Frontal cortex (tissue), 4 donors: ENCODE results near the gene GRIN3A. TPM values are rescaled to one million over a fixed set of nuclear protein-coding genes. Genes with fewer than 3 reads are reported as not detected.
"Not testable (repeated sequence)": the region's sequence is repeated elsewhere in the genome, so short reads cannot be mapped to it uniquely, and the experiment has no call there.

Source experiments
- DNase-seq, 2 donors: peaks; one replicate each; pipeline ENCODE4 v3.0.0; 2012; ENCODE audit warnings: low spot score in 2 of 2
- FAIRE-seq: peaks from 2 replicates; lab custom pipeline; 2012; peaks lifted over from hg19 to GRCh38; lab: Jason Lieb, UNC
- total RNA-seq: library from RNA; depleted of rRNA; stranded (reverse); fragments of >200 nt; gene quantifications from one replicate; pipeline ENCODE4 v1.2.3, GENCODE V29; 2014
- donor health status: control.
- donor health status: control.
- donor health status: control.

The GRIN3A gene
- total RNA-seq = 9.4 TPM

DNA sequence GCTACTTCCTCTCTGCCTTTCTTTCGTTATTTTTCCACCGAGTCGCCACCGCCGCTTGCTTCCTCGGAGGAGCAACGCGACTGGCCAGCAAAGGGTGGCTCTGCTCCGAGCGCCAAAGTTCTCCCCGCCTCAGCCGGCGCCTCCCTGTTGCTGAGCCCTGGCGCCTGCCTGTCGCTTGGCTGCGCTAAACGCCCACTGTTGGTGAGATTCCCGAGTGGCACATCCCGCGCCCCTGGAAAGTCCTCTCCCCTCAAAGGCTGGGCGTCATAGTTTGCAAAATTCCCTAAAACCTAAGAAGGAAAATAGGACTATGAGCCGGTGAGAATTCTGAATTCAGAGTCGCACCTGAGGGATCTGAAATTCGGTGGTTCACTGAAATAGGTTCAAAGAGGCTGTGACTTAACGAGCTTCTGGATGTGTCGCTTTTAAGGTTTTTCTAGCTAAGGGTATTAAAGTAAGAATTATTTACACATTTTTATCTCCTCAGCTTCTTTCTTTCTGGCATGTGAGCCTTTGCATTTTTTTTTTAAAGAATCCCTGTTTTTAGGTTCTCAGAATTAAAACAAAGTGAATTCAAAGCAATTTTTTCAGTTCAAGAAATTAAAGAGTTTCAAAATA, at the start of gene GRIN3A:
Gene GRIN3A (minus strand): TSS at position 82 of the 618 bp plus-strand sequence. CDS start 668 bp downstream, outside the sequence.
- FAIRE-seq (no peak), DNase-seq (peak in 1 of 2 donors; percentile 45)

DNA sequence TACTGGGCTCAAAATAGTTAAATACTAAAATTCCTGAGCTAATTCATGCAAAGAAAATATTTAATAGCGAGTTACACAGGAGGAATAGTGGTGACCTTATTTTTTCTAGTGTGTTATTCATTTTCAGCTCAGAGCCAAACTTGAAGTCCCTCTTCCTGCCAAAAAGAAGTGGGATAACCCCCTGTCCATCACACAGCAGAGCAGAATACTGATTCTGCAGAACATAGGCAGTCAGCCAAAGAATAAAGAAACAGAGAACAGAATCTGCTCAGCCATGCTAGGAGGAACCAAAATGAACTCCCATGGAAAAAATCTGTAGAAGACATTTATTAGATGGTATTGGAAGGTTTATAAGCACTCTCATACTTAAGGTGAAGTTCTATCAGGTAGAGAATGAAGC, 49.4 kb upstream of the GRIN3A start:
- no peak for DNase-seq

DNA sequence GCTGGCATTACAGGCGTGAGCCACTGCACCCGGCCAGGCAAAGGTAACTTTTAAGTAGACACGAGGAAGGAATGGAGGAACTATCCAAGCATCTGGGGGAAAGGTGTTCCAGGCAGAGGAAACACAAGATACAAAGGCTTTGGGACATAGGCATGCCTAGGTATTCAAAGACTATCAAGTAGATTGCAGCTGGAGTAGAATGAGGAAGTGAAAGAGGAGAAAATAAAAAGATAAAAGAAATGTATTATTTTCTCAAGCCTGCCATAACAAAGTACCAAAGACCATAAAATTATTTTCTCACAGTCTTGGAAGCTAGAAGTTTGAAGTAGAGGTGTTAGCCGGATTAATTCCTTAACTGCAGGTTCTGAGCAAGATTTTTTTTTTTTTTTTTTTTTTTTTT, 39.9 kb upstream of the GRIN3A start:
- no peak for FAIRE-seq
- no peak for DNase-seq

More for the DNA sequence above, 49.4 kb upstream of the GRIN3A start:
- no peak for FAIRE-seq

DNA sequence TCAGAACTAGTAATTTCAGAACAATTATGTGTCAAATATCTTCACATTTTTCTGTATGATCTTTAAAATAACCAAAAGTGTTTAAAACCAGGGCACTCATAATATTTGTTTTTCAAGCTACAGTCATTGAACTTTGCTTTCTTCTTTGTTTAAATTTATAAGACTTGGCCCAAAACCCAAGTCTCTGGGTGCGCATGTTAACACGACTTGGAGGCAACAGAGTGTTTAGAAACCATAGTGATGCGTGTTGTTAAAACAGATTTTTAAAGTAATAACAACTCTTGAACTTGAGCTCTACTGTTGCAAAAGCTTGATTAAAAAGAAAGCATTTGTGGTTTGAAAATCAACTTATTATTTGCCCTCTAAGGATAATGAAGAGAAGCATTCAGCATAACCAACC, 26.0 kb upstream of the GRIN3A start:
- FAIRE-seq (no peak), DNase-seq (no peak)

DNA sequence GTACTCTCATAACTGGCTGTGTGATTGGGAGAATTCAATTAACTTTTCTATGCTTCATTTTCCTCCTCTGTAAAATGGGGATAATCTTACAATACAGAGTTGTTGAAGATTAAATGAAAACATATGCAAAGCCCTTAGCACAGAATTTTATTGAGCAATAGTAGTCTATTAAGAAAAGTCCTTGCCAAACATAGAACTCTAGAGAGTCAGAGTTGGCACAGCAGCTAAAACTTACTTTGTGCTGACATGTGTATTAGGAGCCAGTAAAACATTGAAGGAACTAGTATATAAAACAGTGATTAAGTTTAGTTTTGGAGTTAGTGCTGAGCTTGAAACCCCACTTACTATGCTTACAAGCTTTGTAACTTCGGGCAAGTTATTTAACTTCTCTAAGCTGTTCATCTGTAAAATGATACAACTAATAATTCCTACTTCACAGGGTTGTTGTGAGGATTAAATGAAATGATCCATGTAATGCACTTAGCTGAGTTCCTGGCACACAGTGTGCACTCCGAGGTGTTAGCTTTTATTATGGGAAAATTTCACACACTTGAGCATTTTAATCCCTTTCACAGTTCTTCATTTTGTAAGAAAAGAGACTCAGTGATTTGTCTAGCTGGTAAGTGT, 20.0 kb upstream of the GRIN3A start:
- no peak for DNase-seq

DNA sequence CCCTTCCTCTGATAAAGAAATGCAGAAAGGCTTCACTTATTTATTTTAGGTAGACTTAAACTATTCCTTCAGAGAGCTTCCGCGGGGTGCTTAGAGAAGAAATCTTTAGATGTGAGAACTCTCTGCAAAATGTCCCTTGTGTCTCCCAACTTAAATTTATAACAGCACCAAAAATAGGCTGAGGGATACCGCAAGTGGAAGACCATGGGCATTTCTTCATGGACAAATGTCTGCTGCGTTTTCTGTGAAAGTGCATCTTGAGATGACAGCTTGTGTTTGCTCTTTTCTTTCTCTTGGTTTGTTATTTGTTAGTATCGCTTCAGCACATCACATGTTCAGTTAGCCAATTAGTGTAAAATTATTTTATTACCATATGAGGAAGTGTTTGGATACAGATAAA, 15.3 kb upstream of the GRIN3A start:
- FAIRE-seq (no peak), DNase-seq (no peak)

More for the DNA sequence above, 20.0 kb upstream of the GRIN3A start:
- no peak for FAIRE-seq

DNA sequence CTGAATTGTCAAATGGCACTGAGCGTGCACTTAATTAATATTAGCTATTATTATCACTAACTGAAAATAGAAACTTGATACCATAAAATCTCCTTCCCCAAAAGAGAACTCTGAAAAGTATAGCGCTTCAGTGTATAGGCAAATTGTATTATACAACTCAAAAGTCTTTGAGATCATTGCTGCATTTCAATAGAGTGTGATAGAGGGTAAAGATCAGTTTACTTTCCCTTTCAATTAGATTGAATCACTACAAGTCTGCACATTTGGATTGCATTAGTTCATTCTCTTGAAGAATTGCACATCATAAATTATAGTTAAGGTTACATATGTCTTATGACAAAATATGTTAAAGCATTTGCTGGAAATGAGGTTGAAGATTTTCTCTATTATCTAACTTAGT, 13.4 kb upstream of the GRIN3A start:
- DNase-seq = no peak
- FAIRE-seq = no peak

DNA sequence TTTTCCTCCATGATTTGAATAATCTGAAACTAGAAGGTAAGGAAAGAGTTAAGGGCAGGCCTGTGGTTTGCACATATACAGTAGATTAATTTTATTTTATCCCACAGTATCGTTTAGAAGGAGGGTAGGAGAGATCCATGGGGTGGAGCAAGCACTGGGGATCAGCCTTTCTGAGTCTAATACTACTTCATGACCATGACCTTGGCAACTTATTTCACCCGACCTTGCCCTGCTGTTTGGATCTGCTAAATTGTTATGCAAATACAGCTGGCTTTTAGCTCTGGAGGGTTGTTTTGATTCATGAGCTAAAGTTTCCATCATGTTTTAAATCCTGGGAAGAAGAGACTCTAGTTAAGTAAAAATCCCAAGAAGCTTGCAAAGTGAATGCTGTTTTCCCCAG, 864 bp upstream of the GRIN3A start:
- DNase-seq (no peak), FAIRE-seq (no peak)

DNA sequence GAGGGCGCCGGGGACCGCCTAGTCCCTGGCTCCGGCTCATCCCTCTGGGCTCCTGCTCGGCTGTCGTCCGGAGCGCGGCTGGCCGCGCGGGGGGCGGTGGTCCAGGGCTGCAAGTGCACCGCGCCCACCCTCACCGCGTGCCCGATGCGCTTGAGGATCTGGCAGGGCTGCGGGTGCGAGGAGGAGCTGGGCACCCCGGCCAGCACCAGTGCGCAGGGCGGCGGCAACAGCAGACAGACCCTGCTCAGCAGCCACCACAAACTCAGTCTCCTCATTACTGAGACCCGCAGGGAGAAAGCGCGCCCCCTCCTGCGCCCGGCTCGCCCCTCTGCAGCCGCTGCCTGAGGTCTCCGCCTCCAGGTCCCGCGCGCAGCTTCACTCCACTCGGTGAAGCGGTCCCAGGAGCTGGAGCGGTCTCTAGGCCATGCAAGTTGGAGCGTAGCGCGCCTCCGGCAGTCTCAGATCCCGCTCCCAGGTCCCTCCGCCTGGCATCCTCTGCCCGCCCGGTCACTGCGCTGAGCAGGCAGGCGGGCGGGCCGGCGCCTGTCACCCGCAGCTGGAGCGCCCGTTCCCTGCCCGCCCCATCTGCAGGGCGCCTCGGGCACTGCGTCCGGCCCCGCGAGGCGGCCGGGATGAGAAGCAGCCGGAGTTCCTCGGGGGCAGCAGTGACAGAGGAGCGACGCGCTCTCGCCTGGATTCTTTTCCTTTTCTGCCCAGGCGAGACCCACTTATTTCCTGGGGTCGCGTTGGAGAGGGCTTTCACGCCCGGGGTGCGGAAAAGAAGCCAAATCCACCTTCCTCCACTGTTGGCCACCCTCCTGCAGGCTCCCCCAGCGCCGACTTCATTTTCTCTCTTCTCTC, 512 bp downstream of the GRIN3A start:
- FAIRE-seq = no peak
- DNase-seq = peak in 1 of 2 donors; percentile 21

DNA sequence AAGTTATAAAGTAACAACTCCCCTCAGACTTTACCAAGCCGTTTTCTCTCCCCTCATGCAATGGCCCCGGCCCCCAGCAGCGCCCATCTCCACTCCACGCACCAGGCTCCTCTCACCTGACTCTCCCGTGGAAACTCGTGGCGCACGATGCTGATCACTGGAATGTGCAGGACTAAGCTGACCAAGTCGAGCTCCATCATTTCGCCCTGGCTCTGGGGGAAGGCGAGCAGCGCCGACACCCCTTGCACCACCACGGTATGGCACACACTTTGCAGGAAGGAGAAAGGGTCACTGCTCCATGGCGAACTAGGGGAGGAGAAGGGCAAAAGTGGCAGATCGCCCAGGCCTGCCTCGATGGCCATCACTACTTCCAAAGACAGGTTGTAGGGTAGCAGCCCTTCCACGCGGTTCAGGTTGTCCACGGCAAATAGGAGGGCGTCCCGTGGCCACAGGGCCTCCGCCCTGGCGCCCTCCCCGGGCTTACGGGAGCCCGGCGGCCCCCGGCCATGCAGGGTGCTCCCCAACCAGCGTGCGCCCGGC, 1.2 kb downstream of the GRIN3A start:
- DNase-seq (no peak), FAIRE-seq (no peak)

DNA sequence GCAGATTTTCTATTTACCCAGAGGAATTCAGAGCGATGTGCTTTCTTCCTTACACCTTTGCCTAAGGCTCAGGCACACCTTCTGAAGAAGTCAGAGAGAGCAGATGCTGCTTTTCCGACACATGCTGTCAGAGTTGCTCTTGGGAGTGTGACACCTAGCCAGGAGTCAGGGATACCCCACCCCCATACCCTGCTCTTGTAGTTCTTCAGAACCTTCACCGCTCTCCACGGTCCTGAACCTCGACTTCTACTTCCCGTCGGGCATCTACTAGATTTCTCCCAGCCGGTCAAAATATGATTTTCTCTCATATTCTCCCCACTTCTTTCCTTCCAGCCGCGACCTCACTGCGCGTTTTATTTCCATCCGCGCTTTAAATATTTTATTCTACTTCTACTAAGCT, 1.7 kb downstream of the GRIN3A start:
- FAIRE-seq (no peak), DNase-seq (no peak)

DNA sequence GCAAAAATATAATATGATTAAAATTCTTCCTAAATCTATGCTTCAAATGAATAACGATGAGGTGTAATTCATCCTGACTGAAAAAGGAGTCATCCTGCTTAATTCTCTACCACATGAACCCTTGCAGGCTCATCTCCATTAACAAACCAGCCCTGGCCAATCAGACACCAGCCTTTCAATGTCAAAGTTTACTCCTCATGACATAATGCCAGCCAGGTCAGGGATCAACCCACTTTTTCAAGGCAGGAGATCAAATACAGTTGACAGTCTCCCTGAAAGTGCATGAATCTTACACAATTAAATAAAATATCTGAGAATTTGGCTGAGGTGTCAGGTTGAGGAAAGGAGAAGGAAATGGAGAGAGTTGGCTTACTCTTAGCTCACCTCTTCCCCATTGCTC, 7.0 kb downstream of the GRIN3A start:
- DNase-seq (no peak), FAIRE-seq (no peak)

DNA sequence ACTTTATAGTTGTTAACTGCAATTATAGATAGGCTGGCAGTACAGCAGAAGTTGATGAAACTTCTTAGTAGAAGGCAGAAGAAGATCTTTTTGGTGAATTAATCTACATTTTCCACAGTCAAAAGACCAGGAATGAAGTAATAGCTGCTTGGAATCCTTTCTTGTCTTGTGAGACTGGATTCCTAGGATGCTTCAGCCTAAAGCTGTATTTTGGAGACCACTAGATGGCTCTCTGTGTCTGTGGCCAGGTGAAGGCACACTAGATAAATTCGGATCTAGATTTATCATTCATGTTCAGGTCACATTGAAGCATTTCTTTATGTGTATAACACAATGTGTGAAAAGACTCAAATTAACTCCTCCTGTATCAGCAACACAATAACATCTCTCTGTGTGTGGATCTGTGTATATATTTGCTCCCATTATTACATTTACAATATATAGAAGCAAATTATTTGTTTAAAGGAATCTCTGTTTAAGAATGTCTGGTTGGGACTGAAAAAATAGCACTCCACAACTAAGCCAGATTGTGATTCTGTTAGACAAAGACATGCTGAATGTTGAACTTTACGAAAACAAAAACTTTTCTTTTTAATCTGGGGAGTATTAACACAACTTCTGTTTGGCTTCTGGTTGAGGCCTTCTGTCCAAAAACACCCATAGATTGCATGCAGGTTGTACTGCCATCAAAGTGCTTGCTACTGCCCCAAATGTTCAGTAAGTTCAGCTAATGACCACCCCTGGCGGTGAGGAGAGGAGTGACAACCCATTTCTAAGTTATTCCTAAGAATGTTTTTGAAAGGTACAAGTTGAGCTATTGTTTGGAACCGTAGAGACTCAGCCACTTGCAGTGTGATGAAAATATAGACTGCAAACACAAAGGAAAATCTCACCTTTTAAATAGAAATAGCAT, 10.6 kb downstream of the GRIN3A start:
- FAIRE-seq (no peak), DNase-seq (no peak)

DNA sequence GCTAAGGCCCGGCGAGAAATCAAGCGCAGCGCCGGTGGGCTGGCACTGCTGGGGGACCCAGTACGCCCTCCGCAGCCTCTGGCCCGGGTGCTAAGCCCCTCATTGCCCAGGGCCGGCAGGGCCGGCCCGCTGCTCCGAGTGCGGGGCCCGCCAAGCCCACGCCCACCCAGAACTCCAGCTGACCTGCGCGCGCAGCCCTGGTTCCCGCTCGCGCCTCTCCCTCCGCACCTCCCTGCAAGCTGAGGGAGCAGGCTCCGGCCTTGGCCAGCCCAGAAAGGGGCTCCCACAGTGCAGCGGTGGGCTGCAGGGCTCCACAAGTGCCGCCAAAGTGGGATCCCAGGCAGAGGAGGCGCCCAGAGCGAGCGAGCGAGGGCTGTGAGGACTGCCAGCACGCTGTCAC, 14.2 kb downstream of the GRIN3A start:
- not testable (repeated sequence) for FAIRE-seq, DNase-seq

DNA sequence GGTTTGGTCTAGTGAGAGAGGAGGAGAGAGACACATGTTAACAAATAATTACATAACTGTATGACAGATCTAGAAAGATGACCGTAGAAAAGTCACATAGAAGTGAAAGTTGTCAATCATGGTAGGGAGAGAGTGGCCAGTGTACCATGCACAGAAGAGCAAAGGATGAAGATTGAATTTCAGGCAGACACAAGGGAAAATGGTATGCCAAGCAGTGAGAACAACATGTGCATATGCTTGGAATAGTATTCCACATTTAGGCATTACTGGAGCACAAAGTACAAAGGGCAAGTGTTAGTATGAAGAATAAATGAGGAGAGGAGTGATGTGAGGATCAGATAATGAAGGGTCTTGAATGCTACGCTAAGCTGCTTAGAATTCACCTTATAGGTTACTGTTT, 20.3 kb downstream of the GRIN3A start:
- FAIRE-seq = no peak
- DNase-seq = no peak

DNA sequence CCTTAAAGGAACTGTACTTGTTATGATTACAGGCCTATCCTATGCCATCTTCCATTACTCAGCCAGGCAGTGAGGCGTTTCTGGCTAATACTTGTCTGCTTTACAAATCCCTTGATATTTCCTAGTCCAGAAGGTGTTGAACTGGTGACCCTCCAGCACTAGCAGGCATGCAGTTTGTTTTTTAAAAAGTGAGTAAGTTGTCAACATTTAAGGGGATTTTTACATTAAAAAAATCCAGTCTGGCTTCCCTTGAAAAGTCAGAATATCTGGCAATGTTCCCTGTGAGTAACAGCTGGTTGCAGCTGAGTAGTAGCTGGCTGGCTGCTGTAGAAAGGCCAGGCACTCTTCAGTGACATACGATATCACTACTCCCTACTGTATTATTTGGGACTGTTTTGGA, 21.8 kb downstream of the GRIN3A start:
- DNase-seq (no peak), FAIRE-seq (no peak)

DNA sequence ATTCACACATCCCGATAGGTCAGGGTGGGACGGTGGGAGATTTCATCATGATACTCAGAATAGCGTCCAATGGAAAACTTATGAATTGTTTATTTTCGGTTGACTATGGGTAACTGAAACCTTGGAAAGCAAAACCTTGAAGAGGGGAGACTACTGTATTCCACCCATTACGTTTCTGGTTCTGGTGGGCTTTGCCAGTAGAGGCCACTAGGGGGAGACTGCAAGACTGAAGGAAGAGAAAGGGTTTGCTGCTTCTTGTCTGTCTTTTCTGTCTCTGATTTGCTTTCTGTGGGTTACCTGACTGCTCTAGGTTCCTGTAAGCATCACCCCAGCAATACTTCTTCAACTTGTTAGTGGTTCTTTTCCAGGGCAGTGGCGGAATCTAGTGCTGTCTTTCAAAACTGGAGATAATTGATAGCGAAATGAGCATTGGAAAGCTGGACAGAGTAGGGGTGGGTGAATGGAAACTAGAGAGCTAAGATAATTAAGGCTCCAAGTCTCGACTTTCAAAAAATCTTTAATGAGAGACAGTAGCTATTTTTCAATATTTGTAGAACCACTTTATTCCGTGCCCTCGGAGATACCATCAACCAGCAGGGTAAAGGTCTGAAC, 27.0 kb downstream of the GRIN3A start:
- FAIRE-seq = no peak
- DNase-seq = no peak

DNA sequence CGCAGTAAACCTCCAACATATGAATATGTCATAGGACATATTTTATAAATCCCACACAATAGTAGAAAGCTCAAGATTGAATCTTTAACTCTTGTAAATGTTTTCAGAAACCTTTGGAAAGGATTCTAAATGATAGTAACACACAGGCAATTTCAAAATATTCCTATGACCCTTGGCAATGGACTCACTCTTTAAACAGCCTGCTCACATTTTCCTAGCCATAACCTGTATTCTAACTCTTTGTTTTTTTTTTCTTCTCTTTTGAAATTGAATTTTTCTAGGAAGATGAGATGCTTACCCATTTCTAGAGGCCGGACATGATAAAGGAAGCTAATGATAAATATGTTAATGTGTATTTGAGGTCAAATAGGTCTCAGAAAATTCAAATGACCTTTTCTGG, 29.6 kb downstream of the GRIN3A start:
- FAIRE-seq (no peak), DNase-seq (no peak)

DNA sequence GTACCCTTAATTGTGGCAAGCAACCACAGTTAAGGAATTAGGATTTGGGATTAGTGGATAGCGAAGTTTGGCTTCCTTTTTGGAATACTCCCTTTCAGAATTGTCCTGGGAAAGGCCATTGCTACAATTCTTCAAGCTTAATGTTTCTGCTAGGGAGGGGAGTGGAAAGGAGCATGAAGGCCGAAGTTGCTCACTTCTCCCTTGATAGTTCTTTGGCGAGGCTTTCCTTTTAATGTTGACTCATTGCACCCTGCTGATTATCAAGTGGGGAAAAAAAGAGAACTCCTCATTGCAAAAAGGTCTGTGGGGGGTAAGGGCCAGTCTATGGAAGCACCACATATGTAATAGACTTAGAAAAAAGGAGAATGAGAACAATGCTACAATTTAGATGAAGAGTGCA, 30.7 kb downstream of the GRIN3A start:
- DNase-seq (no peak), FAIRE-seq (no peak)
